ENCODE results near the gene OAS2.

The OAS2 gene

GRCh38 chr12:113056631-113057488, 78.5 kb downstream of the OAS2 start, which contains the start of gene DTX1:
Gene DTX1 (plus strand): TSS chr12:113056730. CDS start chr12:113058193, 1,463 bp downstream.
- peak in 1 of 2 donors; percentile 9 for DNase-seq (ENCODE audit: extremely low read depth in 1 of 2, low read depth in 1 of 2)

GRCh38 chr12:113057565-113058485, 79.5 kb downstream of the OAS2 start:
- no peak for DNase-seq (ENCODE audit: extremely low read depth in 1 of 2, low read depth in 1 of 2)

- no peak for DNase-seq (ENCODE audit: extremely low read depth in 1 of 2, low read depth in 1 of 2)
These were observed 80.2 kb downstream of the OAS2 start for GRCh38 chr12:113058553-113058952.

GRCh38 chr12:113059071-113059595, 80.8 kb downstream of the OAS2 start:
- no peak for DNase-seq (ENCODE audit: extremely low read depth in 1 of 2, low read depth in 1 of 2)

- no peak for DNase-seq (ENCODE audit: extremely low read depth in 1 of 2, low read depth in 1 of 2)
These were observed 82.1 kb downstream of the OAS2 start for GRCh38 chr12:113060336-113060960.

GRCh38 chr12:113061061-113061694, 82.9 kb downstream of the OAS2 start:
- DNase-seq (ENCODE audit: extremely low read depth in 1 of 2, low read depth in 1 of 2) = no peak

Measured in activated CD8-positive, alpha-beta memory T cell treated with anti-CD3 and anti-CD28 coated beads for 1 hour (primary cell).